ENCODE data around the gene TOR2A. TPM values are rescaled to one million over a fixed set of nuclear protein-coding genes. Genes with fewer than 3 reads are reported as not detected.

Gene TOR2A
- polyA plus RNA-seq, 1 experiment: 4.9 TPM

GRCh38 chr9:127708952-127709587, 26.0 kb downstream of the TOR2A start:
- no peak overlapping the region for H3K4me3 ChIP-seq (ENCODE audit: low read depth, low read length)
- H3K27ac ChIP-seq (ENCODE audit: low read depth, low read length): peak overlapping the region; percentile 21
- CTCF ChIA-PET: no interaction called here
- no peaks in the 10 kb centered on the region for H3K27me3 ChIP-seq (ENCODE audit: control insufficient read depth, insufficient read depth, low read length)
- POLR2A ChIA-PET: interaction anchor here (1.2 kb wide), 1 partner anchor 83 kb away, joined by 5 read pairs; no protein-coding TSS in a partner anchor
- DNase-seq (ENCODE audit: low read depth, low spot score): no peak
- peaks cover 2% of the 10 kb centered on the region for H3K9me3 ChIP-seq (ENCODE audit: control insufficient read depth, insufficient read depth, low read length)
- no peak for TF ChIP-seq CTCF (IDR thresholded peaks at IDR 0.05; ENCODE audit: low read depth, low read length)

- no peaks in the 10 kb centered on the region for H3K27me3 ChIP-seq (ENCODE audit: control insufficient read depth, insufficient read depth, low read length)
- CTCF ChIA-PET: no interaction called here
- POLR2A ChIA-PET: no interaction called here
- TF ChIP-seq CTCF (IDR thresholded peaks at IDR 0.05; ENCODE audit: low read depth, low read length): no peak
- DNase-seq (ENCODE audit: low read depth, low spot score): no peak
- H3K27ac ChIP-seq (ENCODE audit: low read depth, low read length): no peak overlapping the region
- no peak overlapping the region for H3K4me3 ChIP-seq (ENCODE audit: low read depth, low read length)
- H3K9me3 ChIP-seq (ENCODE audit: control insufficient read depth, insufficient read depth, low read length): peaks cover 2% of the 10 kb centered on the region
Measured at GRCh38 chr9:127707766-127708165, 27.3 kb downstream of the TOR2A start.

GRCh38 chr9:127706836-127707241, 28.3 kb downstream of the TOR2A start, which contains the start of gene CFAP157:
Gene CFAP157, plus strand, starts transcription at chr9:127706988. Its CDS starts 44 bp downstream, at chr9:127707032.
- CTCF ChIA-PET: interaction anchor here (1.3 kb wide), 1 partner anchor 236 kb away, joined by 3 read pairs; no protein-coding TSS in a partner anchor
- POLR2A ChIA-PET: no interaction called here
- H3K9me3 ChIP-seq (ENCODE audit: control insufficient read depth, insufficient read depth, low read length): peaks cover 2% of the 10 kb centered on the region
- no peak for TF ChIP-seq CTCF (IDR thresholded peaks at IDR 0.05; ENCODE audit: low read depth, low read length)
- H3K27me3 ChIP-seq (ENCODE audit: control insufficient read depth, insufficient read depth, low read length): no peaks in the 10 kb centered on the region
- H3K27ac ChIP-seq (ENCODE audit: low read depth, low read length): no peak within 1 kb of the TSS
- no peak within 1 kb of the TSS for H3K4me3 ChIP-seq (ENCODE audit: low read depth, low read length)
- no peak for DNase-seq (ENCODE audit: low read depth, low spot score)

GRCh38 chr9:127705577-127706379, 29.3 kb downstream of the TOR2A start:
- H3K9me3 ChIP-seq (ENCODE audit: control insufficient read depth, insufficient read depth, low read length): peaks cover 2% of the 10 kb centered on the region
- no peak overlapping the region for H3K27ac ChIP-seq (ENCODE audit: low read depth, low read length)
- TF ChIP-seq CTCF (IDR thresholded peaks at IDR 0.05; ENCODE audit: low read depth, low read length): no peak
- H3K27me3 ChIP-seq (ENCODE audit: control insufficient read depth, insufficient read depth, low read length): no peaks in the 10 kb centered on the region
- DNase-seq (ENCODE audit: low read depth, low spot score): no peak
- POLR2A ChIA-PET: interaction anchor here (1.2 kb wide), 1 partner anchor 10 kb away, joined by 4 read pairs; the partner anchor contains the start of genes PTRH1 and TTC16
- CTCF ChIA-PET: interaction anchor here (1.3 to 2.2 kb wide), 2 partner anchors 29 to 237 kb away, joined by 3 to 6 read pairs; partner anchors contain the start of gene TOR2A
- no peak overlapping the region for H3K4me3 ChIP-seq (ENCODE audit: low read depth, low read length)

Data from AG04450 (cell line).